ENCODE measurements around the gene GJC2. TPM values are rescaled to one million over a fixed set of nuclear protein-coding genes. Genes with fewer than 3 reads are reported as not detected.

The GJC2 gene
- total RNA-seq (1 to 10 TPM in 1 of 2 experiments, under 1 TPM in 1; 0.57 to 1.1 TPM), polyA plus RNA-seq (not detected)

DNA sequence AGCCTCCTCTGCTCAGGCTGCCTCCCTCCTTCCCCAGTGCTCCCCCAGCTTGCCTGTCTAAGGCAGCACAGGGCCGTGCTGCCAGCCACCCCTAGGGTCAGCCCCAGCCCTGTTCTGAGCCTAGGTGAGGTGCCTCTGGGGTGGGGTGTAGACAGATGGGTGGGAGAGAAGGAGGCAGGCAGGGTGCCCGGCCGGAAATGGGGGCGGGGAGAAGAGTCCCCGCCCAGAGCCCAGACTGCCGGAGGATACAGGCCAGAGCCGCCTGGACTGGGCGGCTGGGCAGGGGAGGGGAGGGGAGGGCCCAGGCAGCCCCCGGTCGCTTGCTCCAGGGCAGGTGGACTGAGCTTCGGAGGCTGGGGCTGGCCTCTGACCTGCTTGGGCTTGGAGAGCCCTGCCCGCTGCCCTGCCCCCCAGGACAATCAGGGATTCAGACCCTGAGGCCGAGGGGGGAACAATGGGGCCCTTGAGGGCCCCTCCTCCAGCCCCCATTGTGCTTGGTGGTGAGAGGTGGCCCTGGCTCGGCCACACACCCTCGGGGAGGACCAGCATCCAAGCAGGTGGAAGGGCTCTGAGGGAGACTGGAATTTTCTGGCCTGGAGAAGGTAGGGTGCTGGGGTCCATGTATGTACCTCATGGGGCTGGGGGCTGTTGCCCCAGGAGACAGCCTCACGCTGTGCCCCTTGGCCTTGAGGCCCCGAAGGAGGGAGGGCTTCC is at the start of gene GJC2:
GJC2 (plus strand) TSS at position 525 of the 714 bp plus-strand sequence. CDS start 7,829 bp downstream, outside the sequence.
- Histone ChIP-seq H3K27me3 (ENCODE audit: insufficient read depth, low read length, poor library complexity, severe bottlenecking) (no peaks in the 10 kb centered on the region), H3K9me3 (ENCODE audit: low read length) (no peaks in the 10 kb centered on the region), H3K36me3 (ENCODE audit: insufficient read depth, low read length) (peaks cover 29% of the 10 kb centered on the region), H3K27ac (ENCODE audit: low read depth, low read length) (no peak within 1 kb of the TSS), H3K4me3 (ENCODE audit: low read length) (no peak within 1 kb of the TSS), H3K4me1 (ENCODE audit: insufficient read depth, low read length) (peaks cover 13% of the 10 kb centered on the region)
- H3K4me1 Mint-ChIP-seq = peaks cover 4 to 12% (median 8%) of the 10 kb centered on the region in 3 donors
- H3K4me3 Mint-ChIP-seq = no peak within 1 kb of the TSS
- DNase-seq = no peak
- ChIA-PET CTCF (no interaction called here), POLR2A (no interaction called here)
- H3K9me3 Mint-ChIP-seq = no peaks in the 10 kb centered on the region
- no peaks in the 10 kb centered on the region for H3K27me3 Mint-ChIP-seq
- peaks cover 0 to 27% (median 0%) of the 10 kb centered on the region in 3 donors for H3K36me3 Mint-ChIP-seq
- peak within 1 kb of the TSS in 1 of 8 donors; percentile 38 for H3K27ac Mint-ChIP-seq

GRCh38 chr1:228100822-228101613 is 48.7 kb upstream of the GJC2 start:
- Mint-ChIP-seq H3K36me3 (peaks cover 4 to 57% (median 4%) of the 10 kb centered on the region in 3 donors), H3K4me1 (peaks cover 21 to 56% (median 25%) of the 10 kb centered on the region in 3 donors), H3K4me3 (peak overlapping the region; percentile 79 to 97 (median 84)), H3K27me3 (peaks cover 0 to 2% of the 10 kb centered on the region in 2 donors), H3K27ac (peak overlapping the region; percentile 88 to 99 (median 96)), H3K9me3 (no peaks in the 10 kb centered on the region)
- Histone ChIP-seq H3K4me3 (ENCODE audit: low read length) (no peak overlapping the region), H3K4me1 (ENCODE audit: insufficient read depth, low read length) (peaks cover 24% of the 10 kb centered on the region), H3K27ac (ENCODE audit: low read depth, low read length) (peak overlapping the region; percentile 85), H3K27me3 (ENCODE audit: insufficient read depth, low read length, poor library complexity, severe bottlenecking) (no peaks in the 10 kb centered on the region), H3K36me3 (ENCODE audit: insufficient read depth, low read length) (peaks cover 20% of the 10 kb centered on the region), H3K9me3 (ENCODE audit: low read length) (no peaks in the 10 kb centered on the region)
- ChIA-PET CTCF (interaction anchor here (0.7 to 1.2 kb wide), 2 partner anchors 19 to 66 kb away, joined by 3 to 4 read pairs; partner anchors contain the start of gene ARF1), POLR2A (interaction anchor here (1.2 to 2.7 kb wide), 2 partner anchors 11 to 18 kb away, joined by 3 to 11 read pairs; partner anchors contain the start of gene ARF1)
- DNase-seq = no peak

DNA sequence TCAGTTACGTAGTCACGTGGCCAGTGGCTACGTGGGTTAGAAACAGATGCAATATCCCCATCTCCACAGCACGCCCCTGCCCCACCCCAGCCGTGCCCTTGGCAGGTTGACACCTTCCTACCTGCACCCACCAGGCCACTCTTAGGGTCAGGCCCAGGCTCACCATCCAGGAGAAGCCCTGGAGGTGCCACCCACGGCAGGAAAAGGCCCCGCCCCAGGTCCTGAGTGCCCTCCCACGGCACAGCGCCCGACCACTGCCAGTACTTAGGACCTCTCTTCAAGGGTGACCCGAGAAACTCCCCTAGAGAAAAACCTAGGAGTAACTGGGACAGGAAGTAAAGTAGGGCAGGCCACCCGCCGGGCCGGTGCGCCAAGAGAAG is 48.1 kb upstream of the GJC2 start:
- Histone ChIP-seq H3K4me3 (ENCODE audit: low read length) (peak overlapping the region; percentile 43), H3K27ac (ENCODE audit: low read depth, low read length) (peak overlapping the region; percentile 85), H3K9me3 (ENCODE audit: low read length) (no peaks in the 10 kb centered on the region), H3K27me3 (ENCODE audit: insufficient read depth, low read length, poor library complexity, severe bottlenecking) (no peaks in the 10 kb centered on the region), H3K4me1 (ENCODE audit: insufficient read depth, low read length) (peaks cover 18% of the 10 kb centered on the region), H3K36me3 (ENCODE audit: insufficient read depth, low read length) (peaks cover 25% of the 10 kb centered on the region)
- peak overlapping the region; percentile 88 to 99 (median 96) for H3K27ac Mint-ChIP-seq
- ChIA-PET POLR2A (interaction anchor here (0.5 to 2.7 kb wide), 4 partner anchors 12 to 1117 kb away, joined by 3 to 11 read pairs (median 3); partner anchors contain the start of gene ARF1), CTCF (interaction anchor here (0.7 to 1.2 kb wide), 3 partner anchors 17 to 65 kb away, joined by 3 to 5 read pairs (median 4); partner anchors contain the start of gene ARF1)
- H3K9me3 Mint-ChIP-seq = no peaks in the 10 kb centered on the region
- peaks cover 4 to 59% (median 4%) of the 10 kb centered on the region in 3 donors for H3K36me3 Mint-ChIP-seq
- H3K4me3 Mint-ChIP-seq = peak overlapping the region; percentile 79 to 97 (median 84)
- DNase-seq = peak in 2 of 5 donors; percentile 50 to 58
- H3K4me1 Mint-ChIP-seq = peaks cover 19 to 50% (median 22%) of the 10 kb centered on the region in 3 donors
- H3K27me3 Mint-ChIP-seq = peaks cover 0 to 2% of the 10 kb centered on the region in 2 donors

GRCh38 chr1:228101994-228102790 is 47.5 kb upstream of the GJC2 start:
- peaks cover 19 to 46% (median 22%) of the 10 kb centered on the region in 3 donors for H3K4me1 Mint-ChIP-seq
- no peaks in the 10 kb centered on the region for H3K27me3 ChIP-seq (ENCODE audit: insufficient read depth, low read length, poor library complexity, severe bottlenecking)
- peaks cover 4 to 59% (median 7%) of the 10 kb centered on the region in 3 donors for H3K36me3 Mint-ChIP-seq
- peaks cover 0 to 2% of the 10 kb centered on the region in 2 donors for H3K27me3 Mint-ChIP-seq
- peak overlapping the region; percentile 43 for H3K4me3 ChIP-seq (ENCODE audit: low read length)
- CTCF ChIA-PET = interaction anchor here (0.7 to 1.2 kb wide), 3 partner anchors 18 to 65 kb away, joined by 3 to 5 read pairs (median 4); partner anchors contain the start of gene ARF1
- peaks cover 18% of the 10 kb centered on the region for H3K4me1 ChIP-seq (ENCODE audit: insufficient read depth, low read length)
- peak overlapping the region; percentile 85 for H3K27ac ChIP-seq (ENCODE audit: low read depth, low read length)
- peak overlapping the region; percentile 81 to 97 (median 86) for H3K4me3 Mint-ChIP-seq
- DNase-seq = peak; percentile 52 to 80 (median 65)
- peak overlapping the region; percentile 82 to 99 (median 95) for H3K27ac Mint-ChIP-seq
- H3K9me3 Mint-ChIP-seq = no peaks in the 10 kb centered on the region
- POLR2A ChIA-PET = interaction anchor here (0.5 to 2.7 kb wide), 5 partner anchors 13 to 1118 kb away, joined by 3 to 11 read pairs (median 3); partner anchors contain the start of gene ARF1
- peaks cover 27% of the 10 kb centered on the region for H3K36me3 ChIP-seq (ENCODE audit: insufficient read depth, low read length)
- no peaks in the 10 kb centered on the region for H3K9me3 ChIP-seq (ENCODE audit: low read length)

DNA sequence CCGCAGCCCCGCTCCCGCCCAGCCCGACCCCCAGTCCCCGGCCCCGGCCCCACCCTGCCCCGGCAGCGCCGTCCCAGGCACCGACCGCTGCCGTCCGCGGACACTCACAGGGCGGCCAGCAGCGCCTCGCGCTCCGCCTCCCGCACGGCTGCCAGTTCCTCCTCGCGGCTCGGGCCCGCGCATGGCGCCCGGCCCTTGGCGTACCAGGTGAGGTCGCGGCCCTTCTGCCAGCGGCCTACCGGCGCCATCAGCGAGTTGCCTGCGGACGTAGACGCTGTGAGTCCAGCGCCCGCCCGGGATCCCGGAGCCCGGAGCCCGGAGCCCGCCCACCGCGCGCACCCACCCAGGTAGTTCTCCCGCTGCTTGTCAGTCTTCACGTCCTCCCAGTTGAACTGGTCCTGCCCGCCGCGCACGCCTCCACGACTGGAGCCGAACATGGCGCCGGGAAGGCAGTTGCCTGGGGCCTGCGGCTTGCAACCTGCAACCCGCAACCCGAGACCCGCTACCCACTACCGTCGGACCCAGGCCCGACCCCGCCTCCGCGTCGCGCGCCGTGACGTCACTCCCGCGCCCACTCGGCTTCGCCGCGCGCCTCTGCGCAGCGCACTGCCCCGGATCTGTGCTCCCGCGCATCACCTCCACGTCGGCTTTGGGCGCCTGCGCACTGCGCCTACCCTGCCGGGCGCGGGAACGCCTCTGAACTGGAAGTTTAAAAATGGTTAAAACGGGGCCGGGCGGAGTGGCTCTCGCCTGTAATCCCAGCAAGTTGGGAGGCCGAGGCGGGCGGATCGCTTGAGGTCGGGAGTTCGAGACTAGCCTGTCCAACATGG is 46.7 kb upstream of the GJC2 start, which contains the start of gene C1orf35:
C1orf35 (minus strand) TSS at position 535 of the 830 bp plus-strand sequence; CDS start at position 437, 98 bp downstream.
- CTCF ChIA-PET = no interaction called here
- POLR2A ChIA-PET = interaction anchor here (1.0 to 2.7 kb wide), 2 partner anchors 17 to 20 kb away, joined by 4 to 11 read pairs; partner anchors contain the start of gene ARF1
- peak within 1 kb of the TSS; percentile 94 to 99 (median 96) for H3K27ac Mint-ChIP-seq

GRCh38 chr1:228104526-228105269 is 45.0 kb upstream of the GJC2 start:
- Histone ChIP-seq H3K4me3 (ENCODE audit: low read length) (no peak overlapping the region), H3K36me3 (ENCODE audit: insufficient read depth, low read length) (peaks cover 13% of the 10 kb centered on the region), H3K4me1 (ENCODE audit: insufficient read depth, low read length) (peaks cover 30% of the 10 kb centered on the region), H3K27me3 (ENCODE audit: insufficient read depth, low read length, poor library complexity, severe bottlenecking) (no peaks in the 10 kb centered on the region), H3K27ac (ENCODE audit: low read depth, low read length) (no peak overlapping the region), H3K9me3 (ENCODE audit: low read length) (no peaks in the 10 kb centered on the region)
- H3K27ac Mint-ChIP-seq = peak overlapping the region in 7 of 8 donors; percentile 47 to 96 (median 61)
- peaks cover 27 to 51% (median 31%) of the 10 kb centered on the region in 3 donors for H3K4me1 Mint-ChIP-seq
- no peaks in the 10 kb centered on the region for H3K9me3 Mint-ChIP-seq
- peaks cover 0 to 40% (median 5%) of the 10 kb centered on the region in 3 donors for H3K36me3 Mint-ChIP-seq
- ChIA-PET POLR2A (no interaction called here), CTCF (no interaction called here)
- H3K4me3 Mint-ChIP-seq = peak overlapping the region; percentile 63 to 94 (median 92)
- H3K27me3 Mint-ChIP-seq = peaks cover 0 to 2% of the 10 kb centered on the region in 2 donors
- no peak for DNase-seq

More for the DNA sequence above, 46.7 kb upstream of the GJC2 start, which contains the start of gene C1orf35:
- no peaks in the 10 kb centered on the region for H3K27me3 ChIP-seq (ENCODE audit: insufficient read depth, low read length, poor library complexity, severe bottlenecking)
- H3K9me3 Mint-ChIP-seq = no peaks in the 10 kb centered on the region
- peaks cover 25% of the 10 kb centered on the region for H3K36me3 ChIP-seq (ENCODE audit: insufficient read depth, low read length)
- H3K4me3 ChIP-seq (ENCODE audit: low read length) = peak within 1 kb of the TSS; percentile 89
- peak within 1 kb of the TSS; percentile 85 for H3K27ac ChIP-seq (ENCODE audit: low read depth, low read length)
- peaks cover 4 to 55% (median 7%) of the 10 kb centered on the region in 3 donors for H3K36me3 Mint-ChIP-seq
- no peaks in the 10 kb centered on the region for H3K9me3 ChIP-seq (ENCODE audit: low read length)
- peaks cover 0 to 2% of the 10 kb centered on the region in 2 donors for H3K27me3 Mint-ChIP-seq
- H3K4me1 ChIP-seq (ENCODE audit: insufficient read depth, low read length) = peaks cover 21% of the 10 kb centered on the region
- peak within 1 kb of the TSS; percentile 90 to 97 (median 92) for H3K4me3 Mint-ChIP-seq
- DNase-seq = peak; percentile 92 to 95 (median 93)
- H3K4me1 Mint-ChIP-seq = peaks cover 19 to 41% (median 21%) of the 10 kb centered on the region in 3 donors
